K562 (cell line): ENCODE measurements around the gene ACY1. TPM values are rescaled to one million over a fixed set of nuclear protein-coding genes. Genes with fewer than 3 reads are reported as not detected.

Experiments
- CBX8 ChIP-seq: fragments of 200-600 bp; sonication (generic); IDR thresholded peaks from 2 replicates; pipeline ENCODE4 v1.6.1; 2012; ENCODE audit warnings: borderline replicate concordance, mixed run types, low read depth, mild to moderate bottlenecking, moderate library complexity, mixed read lengths, low read length, control low read depth, inconsistent platforms; ENCODE audit not compliant: poor library complexity, severe bottlenecking; ENCODE audit errors: extremely low read depth
- DDX20 ChIP-seq: fragments of 450-650 bp; IDR thresholded peaks from 2 replicates; pipeline ENCODE4 v1.6.1; 2016; ENCODE audit warnings: missing genetic modification characterization, low read depth, mild to moderate bottlenecking, missing compliant biosample characterization, moderate library complexity
- E2F5 ChIP-seq: sonication (generic); formaldehyde crosslinking; IDR thresholded peaks from 2 replicates; pipeline ENCODE4 v1.8.0; 2022; ENCODE audit warnings: mild to moderate bottlenecking, missing genetic modification reagents
- E2F6 ChIP-seq, 2 experiments: IDR thresholded peaks; 2 replicates each; pipeline ENCODE4 v1.6.1; 2011; ENCODE audit warnings: borderline replicate concordance in 1 of 2, control low read depth in 1 of 2, low read depth in 1 of 2, low read length in 1 of 2, mild to moderate bottlenecking in 1 of 2, mixed read lengths in 1 of 2, moderate library complexity in 1 of 2; ENCODE audit not compliant: insufficient read depth in 1 of 2, insufficient read length in 1 of 2, poor library complexity in 1 of 2, severe bottlenecking in 1 of 2; ENCODE audit errors: extremely low read depth in 1 of 2
- GABPB2 ChIP-seq: fragments of 250-450 bp; sonication (Bioruptor Pico); conservative IDR thresholded peaks from 2 replicates; pipeline ENCODE4 v1.5.1; 2021; ENCODE audit warnings: mild to moderate bottlenecking
- GTF2F1 ChIP-seq: IDR thresholded peaks from 2 replicates; pipeline ENCODE4 v1.6.1; 2011; ENCODE audit warnings: low read depth, low read length, improper control_type of control experiment
- HMGXB4 ChIP-seq: sonication (generic); formaldehyde crosslinking; IDR thresholded peaks from 2 replicates; pipeline ENCODE4 v1.8.1; 2023; ENCODE audit warnings: mild to moderate bottlenecking, missing genetic modification reagents
- IFI16 ChIP-seq: fragments of 250-450 bp; sonication (Bioruptor Pico); IDR thresholded peaks from 2 replicates; pipeline ENCODE4 v2.1.2; 2022; ENCODE audit warnings: mild to moderate bottlenecking, inconsistent platforms
- KLF16 ChIP-seq: IDR thresholded peaks from 2 replicates; pipeline ENCODE4 v1.6.1; 2016; ENCODE audit warnings: antibody characterized with exemption
- MCM7 ChIP-seq, 2 experiments: fragments of 450-650 bp; IDR thresholded peaks; 2 replicates each; pipeline ENCODE4 v1.6.1; 2016 to 2018
- MEF2A ChIP-seq: IDR thresholded peaks from 2 replicates; pipeline ENCODE4 v1.6.1; 2011; ENCODE audit warnings: low read depth, mild to moderate bottlenecking, low read length, moderate library complexity; ENCODE audit not compliant: control insufficient read depth
- MTF1 ChIP-seq: fragments of 250-450 bp; sonication (Bioruptor Pico); IDR thresholded peaks from 2 replicates; pipeline ENCODE4 v1.9.0; 2021; ENCODE audit warnings: moderate library complexity, mild to moderate bottlenecking, inconsistent platforms, borderline replicate concordance
- OTX1 ChIP-seq: fragments of 450-650 bp; formaldehyde crosslinking; IDR thresholded peaks from 2 replicates; pipeline ENCODE4 v1.4.0; 2022; ENCODE audit warnings: mild to moderate bottlenecking
- RCOR1 ChIP-seq, 2 experiments: IDR thresholded peaks; 2 replicates each; pipeline ENCODE4 v1.6.1; 2012; ENCODE audit warnings: low read depth in 2 of 2, low read length in 2 of 2, borderline replicate concordance in 1 of 2, improper control_type of control experiment in 1 of 2
- SAP30 ChIP-seq: fragments of 200-600 bp; sonication (generic); IDR thresholded peaks from 2 replicates; pipeline ENCODE4 v1.6.1; 2012; ENCODE audit warnings: borderline replicate concordance, low read depth, mild to moderate bottlenecking, moderate library complexity, low read length, control low read depth, inconsistent platforms; ENCODE audit not compliant: insufficient read depth, poor library complexity, severe bottlenecking
- SIN3A ChIP-seq, 2 experiments: fragments of 150-350 bp in 1 of 2; IDR thresholded peaks; 2 replicates each; pipeline ENCODE4 v1.6.1; 2011 to 2016; ENCODE audit warnings: borderline replicate concordance in 2 of 2, low read depth in 2 of 2, low read length in 2 of 2, mild to moderate bottlenecking in 2 of 2, moderate library complexity in 2 of 2; ENCODE audit not compliant: control insufficient read depth in 1 of 2
- TSHZ1 ChIP-seq: fragments of 250-450 bp; sonication (Bioruptor Pico); IDR thresholded peaks from 2 replicates; pipeline ENCODE4 v1.4.0; 2020; ENCODE audit warnings: mild to moderate bottlenecking, moderate library complexity
- ZNF830 ChIP-seq: fragments of 250-450 bp; sonication (Bioruptor Pico); IDR thresholded peaks from 2 replicates; pipeline ENCODE4 v1.5.0; 2021; ENCODE audit warnings: mild to moderate bottlenecking
- polyA plus RNA-seq, 8 experiments: library from polyadenylated mRNA; depleted of rRNA in 4 of 8; stranded (reverse) in 5 of 8; unstranded in 3 of 8; fragments of >200 nt; fragmentation: Nextera tagmentation in 2 of 8; fragmentation: Illumina TruSeq in 1 of 8; extraction: Ambion mirVana in 2 of 8; extraction: Trizol in 1 of 8; gene quantifications; 2 replicates each; pipeline versions ENCODE4 v1.2.1 to v1.2.3, GENCODE V29; 2011 to 2014; ENCODE audit warnings: inconsistent platforms in 1 of 8, missing spikeins in 1 of 8
- total RNA-seq, 7 experiments: library from RNA; depleted of rRNA in 6 of 7; stranded (reverse); fragments of >200 nt in 6 of 7; fragmentation: Illumina TruSeq in 2 of 7; extraction: Trizol in 2 of 7; gene quantifications; 2 replicates each; pipeline versions ENCODE4 v1.2.1 to v1.2.3, GENCODE V29; 2011 to 2021; ENCODE audit warnings: low replicate concordance in 1 of 7

The ACY1 gene
- total and polyA plus RNA-seq, 9 of the 15 experiments (the other 6 are each of a cell fraction or from before 2014, with no cell fraction given) = 70.7 to 195 (median 123) TPM

DNA sequence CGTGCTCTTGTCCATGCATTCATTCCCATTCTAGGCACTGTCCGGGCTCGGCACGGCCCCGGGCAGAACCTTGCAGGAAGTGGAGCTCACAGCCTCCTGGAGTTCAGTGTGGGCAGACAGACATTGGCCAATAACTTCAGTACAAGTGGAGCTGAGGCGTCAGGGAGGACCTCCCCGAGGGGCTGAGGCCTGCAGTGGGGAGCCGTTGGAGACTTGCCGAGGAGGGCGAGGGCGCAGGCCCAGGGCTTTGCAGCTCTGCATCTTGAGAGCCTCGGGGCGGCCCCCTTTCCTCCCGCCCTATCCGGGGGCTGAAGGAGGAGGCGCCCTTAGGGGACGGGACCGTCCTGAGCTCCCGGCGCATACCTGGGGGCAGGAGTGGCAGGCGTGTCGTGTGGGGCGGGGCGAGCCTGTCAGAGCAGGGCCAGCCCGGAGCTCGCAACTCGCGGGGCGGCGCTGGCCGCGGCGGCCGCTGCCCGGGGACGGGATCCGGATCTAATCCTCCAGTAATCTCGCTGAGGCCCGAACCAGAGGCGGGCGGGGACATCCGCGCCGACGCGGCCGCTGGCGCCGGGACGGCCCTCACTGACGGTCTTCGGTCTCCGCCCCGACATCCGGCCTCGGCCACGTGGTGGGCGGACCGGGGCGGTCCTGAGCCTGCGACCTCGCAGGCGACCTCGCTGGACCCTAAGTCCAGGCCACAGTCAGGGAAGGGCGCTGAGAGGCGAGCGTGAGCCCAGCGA, at the start of gene ACY1 (continued):
- TF ChIP-seq HMGXB4 (no peak), TSHZ1 (CRISPR knock-in tag) (no peak), ZNF830 (CRISPR knock-in tag) (no peak), SIN3A (IDR thresholded peaks at IDR 0.05; ENCODE audit: borderline replicate concordance in 2 of 2, control insufficient read depth in 1 of 2, low read depth in 2 of 2, low read length in 2 of 2) (peak; percentile 33 to 88; a peak in 2 of 4 replicates), GABPB2 (CRISPR knock-in tag) (no peak), KLF16 (peak; percentile 27; the same call in 1 of the 2 replicates), DDX20 (tag) (no peak), MTF1 (CRISPR knock-in tag) (no peak), E2F6 (IDR thresholded peaks at IDR 0.05; ENCODE audit: borderline replicate concordance in 1 of 2, extremely low read depth in 1 of 2, insufficient read depth in 1 of 2, insufficient read length in 1 of 2, low read depth in 1 of 2, low read length in 1 of 2, poor library complexity in 1 of 2, severe bottlenecking in 1 of 2) (peak; percentile 75 to 76), MEF2A (no peak), MCM7 (IDR thresholded peaks at IDR 0.05) (no peak), SAP30 (peak; percentile 49), E2F5 (CRISPR knock-in tag) (no peak), GTF2F1 (0 out of 2 replicates have a peak, but pooled peaks have one; percentile 26), OTX1 (CRISPR knock-in tag) (no peak), RCOR1 (IDR thresholded peaks at IDR 0.05; ENCODE audit: borderline replicate concordance in 1 of 2, low read depth in 2 of 2, low read length in 2 of 2) (peak in 1 of 2 experiments; percentile 64; a peak in 2 of 4 replicates), IFI16 (CRISPR knock-in tag) (no peak), CBX8 (no peak)
